Measurements from ENCODE around the gene TRIM7. TPM values are rescaled to one million over a fixed set of nuclear protein-coding genes. Genes with fewer than 3 reads are reported as not detected.
"Not testable (repeated sequence)": the region's sequence is repeated elsewhere in the genome, so short reads cannot be mapped to it uniquely, and the experiment has no call there.

The TRIM7 gene
- polyA plus RNA-seq, 1 donor (not counting 4 experiments of a cell fraction or from before 2014, with no cell fraction given), result 27.6 TPM

DNA sequence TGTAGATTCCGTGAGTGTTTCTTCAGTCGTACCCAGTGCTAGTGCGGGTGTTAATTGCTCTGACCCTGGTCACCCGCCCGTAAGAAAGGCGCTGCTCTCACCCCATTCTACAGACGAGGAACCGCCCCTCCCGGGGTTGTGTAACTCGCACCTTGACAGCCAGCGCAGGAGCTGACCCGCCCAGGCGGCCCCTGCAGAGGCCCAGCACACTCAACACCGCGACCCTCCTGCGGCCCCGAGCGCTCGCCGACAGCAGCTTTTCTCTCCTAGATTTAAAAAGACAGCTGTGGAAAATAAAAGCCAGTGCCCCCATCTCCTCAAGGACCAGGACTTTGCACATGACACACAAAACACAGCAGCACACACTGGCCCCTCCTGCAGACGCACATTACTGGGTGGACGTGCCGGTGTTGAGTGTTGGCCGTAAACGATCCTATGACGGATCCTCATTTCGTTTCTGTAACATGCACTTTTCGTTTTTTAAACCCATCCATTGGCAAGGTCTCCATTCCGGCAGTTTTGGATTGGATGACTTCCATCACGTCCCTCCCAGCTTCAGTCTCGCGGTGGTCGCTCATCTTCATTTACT lies 34.7 kb downstream of the TRIM7 start:
- DNase-seq (ENCODE audit: low read depth, low spot score) (no peak), FAIRE-seq (no peak)
- Histone ChIP-seq H4K20me1 (ENCODE audit: control insufficient read depth, extremely low read depth, insufficient read depth, low read length) (no peaks in the 10 kb centered on the region), H3K27ac (ENCODE audit: control insufficient read depth, insufficient read depth, low read length) (no peak overlapping the region), H3K9me1 (ENCODE audit: control insufficient read depth, extremely low read depth, insufficient read depth, low read length) (no peaks in the 10 kb centered on the region), H3K36me3 (ENCODE audit: control insufficient read depth in 2 of 2, extremely low read depth in 1 of 2, insufficient read depth in 2 of 2, low read length in 2 of 2) (no peaks in the 10 kb centered on the region), H3K4me3 (ENCODE audit: control insufficient read depth in 2 of 3, extremely low read depth in 1 of 3, insufficient read depth in 2 of 3, low read depth in 1 of 3, low read length in 3 of 3) (peak overlapping the region; percentile 37 to 62 (median 48)), H3K9me3 (ENCODE audit: control insufficient read depth, low read depth, low read length) (no peaks in the 10 kb centered on the region), H3K9ac (ENCODE audit: control insufficient read depth, extremely low read depth, insufficient read depth, low read length) (no peak overlapping the region), H3K79me2 (ENCODE audit: control insufficient read depth, insufficient read depth, low read length) (no peaks in the 10 kb centered on the region), H3K27me3 (ENCODE audit: control insufficient read depth, extremely low read depth, insufficient read depth, low read length) (no peaks in the 10 kb centered on the region), H3K4me2 (ENCODE audit: control insufficient read depth, extremely low read depth, insufficient read depth, low read depth, low read length) (peak overlapping the region; percentile 81), H3K4me1 (ENCODE audit: control insufficient read depth, extremely low read depth, insufficient read depth, low read length) (peaks cover 8% of the 10 kb centered on the region), H2AFZ (ENCODE audit: control insufficient read depth, low read length) (peak overlapping the region; percentile 87)
- TF ChIP-seq EZH2 (IDR thresholded peaks at IDR 0.05; ENCODE audit: low read length), result no peak
- TF ChIP-seq, protein P1, sequence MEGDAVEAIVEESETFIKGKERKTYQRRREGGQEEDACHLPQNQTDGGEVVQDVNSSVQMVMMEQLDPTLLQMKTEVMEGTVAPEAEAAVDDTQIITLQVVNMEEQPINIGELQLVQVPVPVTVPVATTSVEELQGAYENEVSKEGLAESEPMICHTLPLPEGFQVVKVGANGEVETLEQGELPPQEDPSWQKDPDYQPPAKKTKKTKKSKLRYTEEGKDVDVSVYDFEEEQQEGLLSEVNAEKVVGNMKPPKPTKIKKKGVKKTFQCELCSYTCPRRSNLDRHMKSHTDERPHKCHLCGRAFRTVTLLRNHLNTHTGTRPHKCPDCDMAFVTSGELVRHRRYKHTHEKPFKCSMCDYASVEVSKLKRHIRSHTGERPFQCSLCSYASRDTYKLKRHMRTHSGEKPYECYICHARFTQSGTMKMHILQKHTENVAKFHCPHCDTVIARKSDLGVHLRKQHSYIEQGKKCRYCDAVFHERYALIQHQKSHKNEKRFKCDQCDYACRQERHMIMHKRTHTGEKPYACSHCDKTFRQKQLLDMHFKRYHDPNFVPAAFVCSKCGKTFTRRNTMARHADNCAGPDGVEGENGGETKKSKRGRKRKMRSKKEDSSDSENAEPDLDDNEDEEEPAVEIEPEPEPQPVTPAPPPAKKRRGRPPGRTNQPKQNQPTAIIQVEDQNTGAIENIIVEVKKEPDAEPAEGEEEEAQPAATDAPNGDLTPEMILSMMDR (optimal IDR thresholded peaks at IDR 0.05 in 1 of 3, IDR thresholded peaks at IDR 0.05 in 1 of 3, conservative IDR thresholded peaks at IDR 0.05 in 1 of 3; ENCODE audit: extremely low read depth in 1 of 3, insufficient read depth in 2 of 3, low read length in 3 of 3), result no peak
- dilution Hi-C loops (cut with MboI; ENCODE audit: extremely low pct_ligation_motif_present, low sequenced_read_pairs), result no loop called here

DNA sequence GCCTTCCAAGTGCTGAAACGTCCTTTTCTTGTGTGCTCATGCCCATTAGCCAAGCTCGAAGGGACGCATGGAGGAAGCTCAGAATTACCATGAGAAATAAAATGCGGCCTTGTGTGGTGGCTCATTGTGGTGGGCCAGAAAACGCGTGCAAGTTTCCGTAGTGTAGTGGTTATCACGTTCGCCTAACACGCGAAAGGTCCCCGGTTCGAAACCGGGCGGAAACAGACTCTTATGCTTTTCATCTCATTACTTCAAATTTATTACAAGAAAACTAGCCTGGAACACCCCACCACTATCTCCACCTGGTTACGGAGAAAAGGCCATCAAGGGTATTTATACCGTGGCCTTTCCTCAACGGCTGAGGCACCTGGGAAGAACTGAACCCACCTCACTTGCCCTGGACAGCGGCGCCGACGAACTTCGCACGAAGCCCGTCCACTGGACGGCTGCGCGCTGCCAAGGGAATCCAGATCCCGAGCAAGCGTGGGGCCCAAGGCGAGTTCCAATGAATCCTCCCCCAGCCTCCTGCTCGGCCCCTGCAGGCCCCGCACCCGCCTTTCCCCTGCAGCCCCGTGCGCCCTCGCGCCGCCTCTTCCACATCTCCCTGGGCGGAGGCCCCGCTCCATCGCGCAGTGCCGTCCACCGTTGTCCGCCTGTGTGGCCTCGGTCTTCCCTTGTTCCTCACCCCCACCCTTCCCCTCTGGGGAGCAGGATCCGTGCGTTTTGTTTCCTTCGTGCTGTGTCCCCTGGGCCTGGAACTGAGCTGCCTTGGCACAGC lies 35.3 kb downstream of the TRIM7 start:
- H3K4me2 ChIP-seq (ENCODE audit: control insufficient read depth, extremely low read depth, insufficient read depth, low read depth, low read length), result peak overlapping the region; percentile 81
- H4K20me1 ChIP-seq (ENCODE audit: control insufficient read depth, extremely low read depth, insufficient read depth, low read length); H3K9me1 ChIP-seq (ENCODE audit: control insufficient read depth, extremely low read depth, insufficient read depth, low read length); H3K27ac ChIP-seq (ENCODE audit: control insufficient read depth, insufficient read depth, low read length); DNase-seq (ENCODE audit: low read depth, low spot score); H3K36me3 ChIP-seq (ENCODE audit: control insufficient read depth in 2 of 2, extremely low read depth in 1 of 2, insufficient read depth in 2 of 2, low read length in 2 of 2); H3K27me3 ChIP-seq (ENCODE audit: control insufficient read depth, extremely low read depth, insufficient read depth, low read length); H3K9me3 ChIP-seq (ENCODE audit: control insufficient read depth, low read depth, low read length); H3K4me1 ChIP-seq (ENCODE audit: control insufficient read depth, extremely low read depth, insufficient read depth, low read length); H3K79me2 ChIP-seq (ENCODE audit: control insufficient read depth, insufficient read depth, low read length); dilution Hi-C loops (cut with MboI; ENCODE audit: extremely low pct_ligation_motif_present, low sequenced_read_pairs): not testable (repeated sequence)
- H3K9ac ChIP-seq (ENCODE audit: control insufficient read depth, extremely low read depth, insufficient read depth, low read length), result peak overlapping the region; percentile 31
- peak; percentile 81 for FAIRE-seq
- peak overlapping the region; percentile 87 for H2AFZ ChIP-seq (ENCODE audit: control insufficient read depth, low read length)
- peak overlapping the region; percentile 37 to 62 (median 48) for H3K4me3 ChIP-seq (ENCODE audit: control insufficient read depth in 2 of 3, extremely low read depth in 1 of 3, insufficient read depth in 2 of 3, low read depth in 1 of 3, low read length in 3 of 3)

Measured in keratinocyte (primary cell).